HS-27A (cell line): ENCODE measurements around the gene SGMS1.
A peak's percentile ranks its signal among the peaks of the same experiment; 100 is the strongest.

Experiments used
- DNase-seq: peaks from one replicate; pipeline ENCODE4 v3.0.0-alpha.2; 2012; ENCODE audit warnings: low read depth, missing footprints

The SGMS1 gene

DNA sequence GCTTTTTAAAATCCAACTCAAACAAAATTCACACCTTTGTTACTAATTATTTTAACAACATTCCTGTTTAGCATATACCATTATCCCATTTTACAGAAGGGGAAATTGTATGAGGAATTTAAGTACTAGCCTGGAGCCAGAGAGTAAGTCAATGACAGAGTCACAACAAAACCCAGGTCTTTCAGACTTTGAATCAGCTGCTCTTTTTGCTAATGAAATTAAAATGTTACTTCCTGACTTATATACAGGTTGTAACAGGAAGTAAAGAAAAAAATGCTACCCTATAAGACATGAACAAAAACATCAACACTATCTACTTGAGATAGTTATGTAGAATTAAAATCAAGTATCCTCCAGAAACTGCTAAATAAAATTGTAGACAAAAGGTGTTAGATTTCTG is 289.9 kb downstream of the SGMS1 start:
- no peak for DNase-seq

GRCh38 chr10:50332108-50332842 is 291.5 kb downstream of the SGMS1 start:
- no peak for DNase-seq

- no peak for DNase-seq
Observed at GRCh38 chr10:50331486-50331885, 292.3 kb downstream of the SGMS1 start.

GRCh38 chr10:50326757-50327701 is 296.7 kb downstream of the SGMS1 start:
- DNase-seq = peak; percentile 59

DNA sequence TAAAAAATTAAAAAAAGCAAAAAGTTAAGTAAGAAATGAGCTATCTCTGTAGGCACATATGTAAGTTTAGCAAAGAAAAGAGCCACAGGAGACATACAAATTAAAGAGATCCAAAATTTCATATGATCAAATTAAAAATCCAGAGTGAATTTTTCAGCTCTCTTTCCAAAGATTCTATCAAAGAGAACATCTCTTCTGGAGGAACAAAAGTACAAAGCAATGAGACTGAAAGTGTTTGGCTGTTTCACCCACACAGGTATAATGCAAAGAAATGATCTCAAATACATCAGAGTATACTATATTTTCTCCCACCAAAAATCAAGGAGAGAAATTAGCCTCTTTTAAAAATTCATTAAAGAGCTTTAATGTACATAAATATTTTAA is 297.6 kb downstream of the SGMS1 start:
- DNase-seq = no peak

DNA sequence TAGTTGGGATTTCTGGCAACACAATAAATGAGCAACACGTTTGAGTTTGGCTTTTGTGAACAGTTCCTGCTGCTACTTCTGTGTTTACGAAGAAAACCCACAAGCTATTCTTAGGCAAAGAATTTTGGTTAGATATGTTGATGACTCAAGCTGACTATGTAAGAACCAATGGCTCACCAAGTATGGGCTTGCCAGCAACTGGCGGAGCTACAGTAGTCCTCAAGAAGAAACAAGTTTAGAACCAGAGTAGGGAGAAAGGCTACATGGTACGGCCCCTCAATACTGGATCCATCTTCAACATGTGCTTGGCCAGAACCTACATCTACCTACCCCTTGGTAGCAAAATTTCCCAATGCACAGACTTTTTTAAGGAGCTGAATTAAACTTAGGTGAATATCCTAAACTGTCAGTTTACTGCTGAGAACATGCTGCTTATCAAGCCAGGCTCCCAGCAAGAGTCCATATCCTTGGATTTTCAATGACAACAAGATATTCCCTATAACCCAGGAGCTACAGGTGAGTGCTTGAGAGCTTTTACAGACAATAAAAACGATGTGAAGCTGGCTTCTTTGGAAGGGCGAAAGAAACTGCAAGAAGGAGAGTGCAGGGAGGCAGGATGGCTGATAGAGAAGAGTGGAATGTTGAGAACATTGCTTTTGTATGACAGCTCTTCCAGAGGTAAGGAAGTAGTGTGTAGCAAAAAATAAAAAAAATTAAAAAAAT is 298.1 kb downstream of the SGMS1 start:
- peak; percentile 61 for DNase-seq

DNA sequence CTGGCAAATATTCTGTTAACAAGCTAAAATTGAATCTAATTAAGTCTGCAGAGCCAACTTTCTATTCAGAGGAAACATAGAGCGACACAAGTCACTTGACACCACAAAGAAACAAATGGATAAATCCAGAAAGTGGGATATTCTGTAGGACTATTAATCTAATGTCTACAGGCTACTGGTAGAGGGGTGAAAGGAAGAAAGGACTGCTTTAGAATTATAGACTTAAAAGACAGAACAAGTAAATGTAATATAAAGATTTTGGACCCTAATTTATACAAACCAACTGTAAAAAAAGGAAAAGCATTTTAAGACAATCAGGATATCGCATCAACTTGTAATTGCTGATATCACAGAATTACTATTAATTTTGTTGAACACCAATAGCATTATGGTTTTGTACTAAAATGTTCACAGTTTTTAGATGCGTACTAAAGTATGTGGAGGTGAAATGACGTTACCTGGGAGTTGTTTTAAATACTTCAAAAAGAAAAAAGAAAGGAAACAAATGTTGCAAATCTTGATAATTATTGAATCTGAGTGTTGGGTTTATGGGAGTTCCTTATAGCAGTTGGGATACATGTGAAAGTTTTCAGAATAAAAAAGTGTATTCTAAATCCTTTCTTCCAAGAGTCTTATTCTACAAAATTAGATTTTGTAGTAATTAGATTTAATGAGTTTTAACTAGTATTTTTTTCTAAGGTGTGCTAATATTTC is 298.9 kb downstream of the SGMS1 start:
- DNase-seq = no peak

DNA sequence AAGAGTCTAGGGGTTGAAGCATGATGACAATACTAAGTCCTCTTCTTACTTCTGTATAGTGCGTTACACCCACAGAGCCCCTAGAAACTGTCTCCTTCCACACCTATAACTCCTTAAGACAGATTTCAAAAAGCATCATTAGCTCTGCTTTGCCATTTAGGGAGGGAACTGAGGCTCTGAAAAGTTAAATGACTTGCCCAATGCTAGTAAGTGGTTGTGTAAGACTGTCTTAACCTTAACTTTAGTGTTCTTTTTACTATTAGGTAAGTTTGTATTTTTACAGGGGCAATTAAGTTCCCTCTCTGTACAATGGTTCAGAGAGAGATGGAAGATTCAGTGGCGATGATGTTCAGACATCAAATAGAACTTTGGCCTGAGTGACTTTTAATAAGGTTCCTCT is 299.7 kb downstream of the SGMS1 start:
- no peak for DNase-seq

DNA sequence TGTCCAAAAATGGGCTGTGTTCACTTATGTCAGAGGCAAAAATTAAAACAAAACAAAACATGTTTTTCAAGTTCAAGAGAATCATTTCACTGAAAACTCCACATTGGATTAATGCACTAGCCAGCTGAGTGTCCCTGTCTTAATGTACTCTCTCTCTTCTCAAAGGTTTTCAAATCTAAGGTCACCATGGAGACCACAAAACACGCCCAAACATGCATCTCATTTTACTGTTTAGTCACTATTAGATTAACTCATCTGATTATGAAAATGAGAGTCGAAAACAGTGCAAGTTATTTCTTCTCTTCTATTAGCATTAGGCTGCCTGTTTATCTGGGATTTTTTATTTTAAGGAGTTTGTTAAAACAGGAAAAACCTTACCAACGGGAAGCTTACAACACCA is 301.7 kb downstream of the SGMS1 start:
- DNase-seq = no peak

DNA sequence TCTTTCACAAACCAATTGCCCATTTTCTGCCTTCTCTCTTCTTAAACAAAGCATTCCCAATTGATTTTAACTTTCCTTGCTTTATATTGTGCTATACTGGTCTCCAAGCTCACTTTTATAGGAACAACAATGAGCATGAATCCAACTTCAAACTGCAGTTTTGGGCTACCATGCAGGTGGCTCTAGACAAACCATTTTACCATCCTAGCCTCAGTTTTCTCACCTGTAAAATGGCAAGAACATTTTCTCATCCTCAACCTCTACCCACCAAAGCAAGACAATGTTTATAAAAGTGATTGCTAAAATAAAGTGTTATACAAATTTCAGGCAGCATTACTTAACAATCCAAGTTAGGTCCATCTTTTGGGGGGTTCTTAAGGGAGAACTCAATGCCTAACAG is 305.6 kb downstream of the SGMS1 start:
- DNase-seq = no peak

- no peak for DNase-seq
Observed at GRCh38 chr10:50316695-50317648, 306.8 kb downstream of the SGMS1 start.

DNA sequence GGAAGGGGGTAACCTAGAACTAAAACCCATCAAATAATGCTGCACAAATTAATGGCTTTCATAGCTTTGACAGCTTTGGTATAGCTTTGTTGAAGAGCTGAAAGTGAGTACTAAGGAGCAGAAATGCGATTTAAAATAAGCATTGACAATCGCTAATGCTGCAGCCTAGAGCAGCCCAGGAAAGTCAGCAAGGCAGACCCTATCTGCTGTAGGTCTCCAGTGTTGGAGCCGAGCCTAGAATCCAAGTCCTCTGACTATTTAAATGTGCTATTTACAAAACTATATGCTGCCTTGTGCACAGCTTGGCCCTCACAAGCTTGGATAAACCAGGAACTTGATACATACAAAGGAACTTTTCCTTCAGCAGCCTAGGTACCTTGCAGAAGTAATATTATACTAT is 307.6 kb downstream of the SGMS1 start:
- DNase-seq = no peak

- no peak for DNase-seq
Observed at GRCh38 chr10:50315424-50315823, 308.3 kb downstream of the SGMS1 start.

DNA sequence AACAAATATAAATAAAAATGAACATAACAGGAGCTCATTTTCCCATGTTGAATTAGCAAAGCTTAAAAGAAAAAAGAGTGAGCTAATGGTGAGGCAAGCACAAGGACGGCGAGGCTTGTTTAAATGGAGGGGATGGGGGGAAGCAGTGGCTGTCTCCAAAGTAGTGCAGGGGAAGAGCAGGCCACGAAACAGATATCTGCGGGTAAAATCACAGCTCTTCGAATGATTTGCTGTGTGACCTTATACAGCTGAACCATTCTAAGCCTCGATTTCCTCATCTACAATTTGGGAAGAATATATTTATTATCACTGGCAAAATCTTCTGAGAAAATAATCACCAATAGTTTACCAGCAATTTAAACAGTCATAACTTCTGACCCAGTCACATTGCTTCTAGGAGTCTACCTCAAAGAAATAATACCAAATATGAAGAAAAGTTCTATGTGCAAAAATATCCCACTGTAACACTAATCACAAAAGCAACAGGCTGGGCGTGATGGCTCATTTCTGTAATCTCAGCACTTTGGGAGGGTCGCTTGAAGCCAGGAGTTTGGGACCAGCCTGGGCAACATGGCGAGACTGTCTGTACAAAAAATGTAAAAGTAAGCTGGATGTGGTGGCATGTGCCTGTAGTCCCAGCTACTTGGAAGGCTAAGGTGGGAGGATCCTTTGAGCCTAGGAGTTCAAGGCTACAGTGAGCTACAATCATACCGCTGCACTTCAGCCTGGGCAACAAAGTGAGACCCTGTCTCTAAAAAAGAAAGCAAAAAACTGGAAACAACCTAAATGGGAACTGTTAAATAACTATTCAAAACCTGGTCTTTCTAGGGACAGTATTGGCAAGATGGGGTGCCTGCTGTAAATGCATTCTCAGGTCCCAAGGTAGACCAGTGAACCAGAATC is 309.3 kb downstream of the SGMS1 start:
- no peak for DNase-seq

DNA sequence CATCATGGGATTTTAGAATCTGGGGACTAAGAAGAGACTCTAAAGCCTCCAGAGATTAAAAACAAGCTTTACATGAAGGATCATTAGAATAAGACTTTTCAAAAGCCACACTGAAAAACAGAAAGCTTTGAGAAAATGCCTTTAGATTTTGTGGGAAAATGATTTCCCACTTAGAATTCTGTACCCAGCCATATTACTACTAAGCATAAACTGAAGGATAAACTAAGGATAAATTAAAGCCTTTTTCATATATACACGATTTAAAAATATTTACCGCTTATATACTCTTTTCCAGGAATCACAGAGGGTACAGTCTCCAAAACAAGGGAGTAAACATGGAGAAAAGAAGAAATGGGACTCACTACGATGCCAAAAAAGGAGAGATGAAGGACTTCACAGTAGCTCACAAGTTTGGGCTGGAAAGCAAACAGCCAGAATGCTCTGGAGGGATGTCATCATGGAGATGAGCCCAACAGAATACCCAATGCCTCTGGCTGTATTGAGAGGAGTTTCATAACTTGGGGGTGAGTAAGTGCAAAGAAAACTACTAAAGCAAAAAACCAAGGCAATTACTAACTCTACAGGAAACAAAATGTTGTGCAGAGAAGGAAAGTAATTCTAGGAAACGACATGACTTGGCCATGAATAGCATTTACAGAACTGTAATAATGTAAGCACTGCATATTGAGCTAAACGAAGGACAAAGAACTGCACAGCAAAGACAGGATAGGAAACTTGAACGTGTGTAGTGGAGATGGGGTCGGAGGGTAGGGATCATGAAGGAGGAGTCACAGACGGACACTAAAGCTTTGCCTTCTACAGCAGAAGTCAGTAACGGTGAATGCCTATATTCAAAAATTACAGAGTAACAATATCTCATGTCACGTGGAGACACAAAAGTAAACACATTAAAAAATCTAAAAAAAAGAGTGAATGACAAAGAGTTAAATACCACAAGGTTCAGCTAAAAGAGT is 311.0 kb downstream of the SGMS1 start:
- no peak for DNase-seq

DNA sequence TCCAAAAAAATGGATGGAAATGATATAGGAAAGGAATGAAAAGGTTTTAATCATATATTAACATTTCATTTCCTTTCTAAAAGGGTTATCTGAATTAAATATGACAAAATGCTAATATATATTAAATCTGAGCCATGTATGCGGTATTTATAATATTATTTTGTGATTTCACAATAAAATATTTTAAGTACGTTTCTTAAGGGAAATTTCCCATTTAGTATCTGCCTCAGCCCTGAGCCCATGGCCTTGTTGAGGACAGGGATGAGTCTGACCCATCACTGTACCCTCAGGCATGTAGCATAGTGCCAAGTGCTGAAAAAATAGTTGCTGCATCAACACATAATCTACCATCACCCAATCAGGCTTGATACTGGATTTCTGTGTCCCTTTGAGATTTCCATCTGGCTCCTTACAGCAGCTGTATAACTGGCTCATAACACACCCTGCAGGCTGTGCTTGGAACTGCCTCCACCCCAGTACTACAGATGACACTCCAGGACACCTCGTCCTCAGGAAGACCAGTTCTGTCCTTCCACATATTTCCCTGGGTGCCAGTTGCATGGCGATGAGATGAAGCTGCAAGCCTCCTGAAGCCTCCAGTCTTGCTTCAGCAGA is 313.1 kb downstream of the SGMS1 start:
- no peak for DNase-seq

- no peak for DNase-seq
Observed at GRCh38 chr10:50309342-50309741, 314.4 kb downstream of the SGMS1 start.

GRCh38 chr10:50304660-50305059 is 319.1 kb downstream of the SGMS1 start:
- DNase-seq = no peak
